Breast epithelium (tissue), 3 donors: ENCODE data around the gene EIPR1.

ENCODE experiments used
- CTCF ChIP-seq, 3 donors: fragments of 450-650 bp; IDR thresholded peaks; one replicate each; pipeline ENCODE4 v1.5.1; 2016 to 2017; ENCODE audit warnings: antibody characterized with exemption in 3 of 3, mild to moderate bottlenecking in 3 of 3, moderate library complexity in 3 of 3
- POLR2A ChIP-seq: fragments of 450-650 bp; IDR thresholded peaks from one replicate; pipeline ENCODE4 v1.6.1; 2016; ENCODE audit warnings: antibody characterized with exemption, mild to moderate bottlenecking, moderate library complexity
- POLR2AphosphoS5 ChIP-seq, 3 donors: sonication (generic); formaldehyde crosslinking; IDR thresholded peaks; one replicate each; pipeline ENCODE4 v1.6.1; 2017; ENCODE audit warnings: antibody characterized with exemption in 3 of 3

GRCh38 chr2:3413697-3414096 lies 36.1 kb upstream of the EIPR1 start:
- TF ChIP-seq CTCF (IDR thresholded peaks at IDR 0.05) (no peak), POLR2A (no peak), POLR2AphosphoS5 (IDR thresholded peaks at IDR 0.05) (no peak)
